ENCODE data around the gene SERPINH1. TPM values are rescaled to one million over a fixed set of nuclear protein-coding genes. Genes with fewer than 3 reads are reported as not detected.
"Not testable (repeated sequence)": the region's sequence is repeated elsewhere in the genome, so short reads cannot be mapped to it uniquely, and the experiment has no call there.

Gene SERPINH1
- total RNA-seq, 1 experiment from 2014 or later: 241 TPM

DNA sequence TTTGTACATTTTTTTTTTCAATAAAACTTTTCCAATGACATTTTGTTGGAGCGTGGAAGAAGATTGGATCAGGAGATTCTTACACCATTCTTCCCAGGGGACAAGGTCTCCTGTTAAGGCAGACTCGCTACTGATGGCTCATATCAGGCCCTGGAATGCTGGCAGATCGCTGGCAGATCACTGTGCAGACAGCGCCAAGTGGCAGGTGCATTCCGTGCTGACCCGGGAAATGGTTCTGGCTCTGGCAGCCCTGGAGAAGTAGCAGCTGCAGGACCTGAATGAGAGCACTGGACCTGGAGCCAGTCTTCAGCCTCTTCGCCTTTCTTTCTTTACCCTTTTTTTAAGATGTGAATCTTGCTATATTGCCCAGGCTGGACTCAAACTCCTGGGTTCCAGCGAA is 10.7 kb downstream of the SERPINH1 start:
- DNase-seq (ENCODE audit: low read depth): no peak

DNA sequence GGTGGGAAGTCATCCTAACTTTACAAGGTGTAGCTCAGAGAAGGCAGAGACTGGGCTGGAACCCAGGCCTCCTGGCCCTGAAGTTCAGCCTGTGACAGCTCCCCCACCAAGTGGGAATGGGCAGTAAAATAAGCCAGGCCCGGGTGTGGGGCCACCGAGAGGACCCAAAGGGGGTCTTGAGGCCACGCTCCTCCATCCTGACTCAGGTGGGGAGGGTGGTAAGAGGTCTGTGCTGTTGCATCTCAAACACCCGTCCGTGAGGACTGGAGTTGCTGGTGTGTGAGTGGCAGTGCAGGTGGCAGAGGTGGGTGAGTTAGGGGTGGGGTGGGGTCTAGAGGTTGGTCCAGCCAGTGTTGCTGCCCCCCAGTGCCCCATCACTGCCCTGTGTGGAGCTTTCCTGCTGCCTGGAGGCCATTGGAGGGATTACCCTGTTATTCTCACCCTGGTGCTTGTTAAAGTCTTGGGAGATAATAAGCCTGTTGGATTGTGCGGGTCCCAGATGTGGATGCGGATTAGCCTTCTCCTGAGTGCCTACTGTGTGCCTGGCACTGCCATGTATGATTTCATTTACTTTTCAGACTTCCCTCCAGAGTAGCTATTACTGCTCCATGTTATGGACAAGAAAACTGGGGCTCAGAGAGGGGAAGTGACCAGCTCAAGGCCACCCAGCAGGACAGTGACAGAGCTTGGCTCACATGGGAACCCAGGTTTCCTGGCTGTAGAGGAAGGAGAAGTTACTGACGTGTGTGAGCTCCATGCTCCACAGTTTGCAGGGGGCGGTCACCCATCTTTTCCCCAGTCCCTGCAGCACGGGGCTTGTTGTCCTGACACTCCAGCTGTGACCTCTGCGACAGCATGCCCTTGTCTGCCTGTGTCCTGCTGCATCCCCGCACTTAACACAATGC is 12.9 kb downstream of the SERPINH1 start:
- DNase-seq (ENCODE audit: low read depth): no peak

DNA sequence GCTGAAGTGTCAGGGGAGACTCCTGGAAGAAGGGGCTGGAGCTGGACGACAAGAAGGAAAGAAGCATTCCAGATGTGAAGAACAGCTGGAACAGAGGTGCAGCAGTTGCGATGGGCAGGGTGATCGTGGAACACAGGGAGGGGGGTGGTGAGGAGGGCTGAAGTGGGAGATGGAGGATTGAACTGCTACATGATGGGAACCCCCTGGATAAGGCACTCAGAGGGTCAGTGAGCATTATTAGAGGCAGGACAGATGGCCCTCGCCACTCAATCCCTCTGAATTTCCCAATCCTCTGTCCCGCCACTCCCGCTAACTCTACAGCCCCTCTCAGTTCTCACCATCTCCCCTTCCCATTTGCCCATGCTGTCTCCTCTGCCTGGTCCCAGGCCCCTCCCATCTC is 14.0 kb downstream of the SERPINH1 start:
- DNase-seq (ENCODE audit: low read depth): no peak

DNA sequence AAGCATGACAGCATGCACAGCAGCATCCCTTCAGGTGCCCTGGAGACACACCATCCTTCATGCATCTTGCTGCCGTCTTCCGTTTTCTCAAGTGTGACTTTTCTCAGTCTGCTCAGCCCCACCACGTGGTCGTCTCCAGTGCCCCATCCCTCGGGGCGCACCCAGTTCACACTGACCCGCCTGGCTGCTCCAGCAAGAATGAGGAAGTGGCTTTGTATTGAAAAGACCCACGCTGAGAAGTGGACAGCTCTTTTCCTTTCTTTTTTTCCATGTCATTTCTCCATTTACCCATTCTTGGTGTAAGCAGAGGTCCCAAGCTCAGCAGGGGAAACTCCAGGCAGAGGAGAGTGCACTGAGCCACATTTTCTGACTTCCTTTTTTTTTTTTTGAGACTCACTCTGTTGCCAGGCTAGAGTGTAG is 14.5 kb downstream of the SERPINH1 start:
- no peak for DNase-seq (ENCODE audit: low read depth)

DNA sequence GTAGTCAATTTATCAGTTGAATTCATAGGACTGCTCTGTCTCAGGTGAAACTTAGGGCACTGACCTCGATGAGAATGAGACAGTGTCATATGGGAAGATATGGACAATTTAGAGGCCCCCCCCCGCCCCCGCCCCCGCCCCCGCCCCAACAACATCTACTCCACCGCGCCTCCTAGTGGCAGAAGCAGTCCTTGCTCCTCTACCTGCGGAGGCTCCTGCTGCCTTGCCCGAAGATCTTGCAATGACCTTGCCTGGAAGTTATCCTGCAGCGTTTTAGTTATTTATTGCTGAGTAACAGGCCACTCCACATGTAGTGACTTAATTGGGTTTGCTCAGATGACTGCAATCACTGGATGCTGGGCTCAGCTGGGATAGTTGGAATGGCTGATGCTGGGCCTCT is 15.2 kb downstream of the SERPINH1 start:
- DNase-seq (ENCODE audit: low read depth): no peak

DNA sequence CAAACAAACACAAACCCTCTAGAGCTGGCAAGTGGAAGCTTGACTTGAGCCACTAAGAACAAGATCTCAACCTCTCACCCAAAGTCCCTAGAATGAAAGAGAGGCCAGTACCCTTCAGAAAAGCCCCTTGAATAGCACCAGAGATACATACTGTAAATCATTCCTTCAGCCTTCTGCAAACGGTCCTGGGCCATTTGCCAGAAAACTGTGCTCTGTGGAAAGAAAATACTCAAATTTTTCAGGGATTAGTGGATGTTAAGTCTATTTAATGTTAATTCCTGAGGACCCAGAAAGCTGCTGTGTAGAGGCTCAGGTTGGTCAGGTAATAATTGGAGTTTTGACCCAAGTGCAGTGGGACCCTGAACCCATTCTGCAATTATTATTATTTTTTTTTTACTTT is 16.9 kb downstream of the SERPINH1 start:
- DNase-seq (ENCODE audit: low read depth): no peak

DNA sequence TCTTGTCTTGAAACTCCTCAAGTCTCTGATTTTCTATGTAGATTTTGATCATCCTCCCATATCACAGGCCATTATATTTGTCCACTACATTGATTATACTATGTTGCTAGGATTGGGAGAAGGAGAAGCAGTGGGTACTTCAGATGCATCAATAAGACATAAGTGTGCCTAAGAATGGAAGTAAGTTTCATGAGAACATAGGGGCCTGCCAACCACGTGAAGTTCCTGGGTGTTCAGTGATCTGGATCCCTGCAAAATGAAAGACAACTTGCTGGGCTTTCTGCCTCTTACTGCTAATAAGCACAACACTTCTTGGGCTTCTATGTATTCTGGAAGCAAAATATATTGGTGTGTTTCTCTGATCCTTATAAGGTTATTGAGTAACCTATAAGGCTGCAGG is 17.8 kb downstream of the SERPINH1 start:
- DNase-seq (ENCODE audit: low read depth): no peak

DNA sequence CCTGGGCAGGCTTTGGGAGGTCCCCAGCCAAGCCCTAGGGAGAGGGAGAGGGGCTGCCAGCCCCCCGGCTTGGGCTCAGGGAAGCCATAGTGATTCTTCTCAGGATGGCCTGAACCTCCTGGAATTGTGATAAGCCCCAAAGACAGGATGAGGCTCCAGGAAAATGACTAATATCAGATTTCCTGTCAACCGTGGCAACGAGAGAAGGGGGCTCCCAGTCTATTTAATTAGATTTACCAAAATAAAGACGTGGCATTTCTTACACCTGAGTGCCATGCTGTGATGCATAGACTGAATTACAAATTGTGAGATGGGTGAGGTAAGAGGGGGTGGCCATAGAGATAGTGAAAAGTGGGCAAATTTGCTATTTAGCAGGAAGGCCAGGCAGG is 20.4 kb downstream of the SERPINH1 start:
- peak; percentile 55 for DNase-seq (ENCODE audit: low read depth)

DNA sequence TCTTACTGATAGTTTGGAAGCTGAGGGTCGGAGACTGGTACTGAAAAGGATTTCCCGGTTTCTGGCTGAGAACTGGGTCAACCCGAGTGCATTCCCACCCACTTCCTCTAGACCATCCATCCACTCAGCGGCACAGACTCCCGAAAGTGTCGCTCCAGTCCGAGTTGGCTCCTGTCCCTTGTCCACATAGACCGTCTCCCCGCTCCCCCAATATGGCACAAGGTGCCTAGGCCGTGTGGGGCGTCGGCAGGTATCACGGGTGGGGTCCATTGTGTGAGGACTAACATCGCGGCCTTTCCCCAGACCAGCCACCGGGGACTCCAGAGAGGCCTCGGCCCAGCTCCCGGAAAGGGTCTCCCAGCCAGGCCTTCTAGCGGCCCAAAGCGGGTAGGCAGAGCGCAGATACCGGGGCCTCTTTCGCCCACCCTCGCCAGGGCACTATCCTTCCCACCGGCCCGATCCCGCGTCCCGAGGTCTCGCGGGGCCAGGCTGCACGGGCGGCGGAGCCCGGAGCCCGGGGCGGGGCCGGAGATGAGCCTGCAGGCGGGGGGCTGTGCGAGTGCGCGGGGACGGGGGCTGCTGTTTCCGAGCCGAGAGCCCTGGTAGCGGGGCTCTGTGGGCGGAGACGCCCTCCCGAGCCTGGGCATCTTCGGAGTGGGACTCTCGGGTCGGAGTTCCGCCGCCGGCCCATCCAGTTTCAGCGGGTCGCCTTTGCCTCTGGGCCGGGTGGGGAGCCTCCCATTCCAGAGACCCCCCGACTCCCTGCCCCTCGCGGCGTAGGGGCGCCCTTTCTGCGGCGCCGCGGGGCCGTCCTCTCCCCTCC is 21.1 kb downstream of the SERPINH1 start:
- peak; percentile 64 for DNase-seq (ENCODE audit: low read depth)

DNA sequence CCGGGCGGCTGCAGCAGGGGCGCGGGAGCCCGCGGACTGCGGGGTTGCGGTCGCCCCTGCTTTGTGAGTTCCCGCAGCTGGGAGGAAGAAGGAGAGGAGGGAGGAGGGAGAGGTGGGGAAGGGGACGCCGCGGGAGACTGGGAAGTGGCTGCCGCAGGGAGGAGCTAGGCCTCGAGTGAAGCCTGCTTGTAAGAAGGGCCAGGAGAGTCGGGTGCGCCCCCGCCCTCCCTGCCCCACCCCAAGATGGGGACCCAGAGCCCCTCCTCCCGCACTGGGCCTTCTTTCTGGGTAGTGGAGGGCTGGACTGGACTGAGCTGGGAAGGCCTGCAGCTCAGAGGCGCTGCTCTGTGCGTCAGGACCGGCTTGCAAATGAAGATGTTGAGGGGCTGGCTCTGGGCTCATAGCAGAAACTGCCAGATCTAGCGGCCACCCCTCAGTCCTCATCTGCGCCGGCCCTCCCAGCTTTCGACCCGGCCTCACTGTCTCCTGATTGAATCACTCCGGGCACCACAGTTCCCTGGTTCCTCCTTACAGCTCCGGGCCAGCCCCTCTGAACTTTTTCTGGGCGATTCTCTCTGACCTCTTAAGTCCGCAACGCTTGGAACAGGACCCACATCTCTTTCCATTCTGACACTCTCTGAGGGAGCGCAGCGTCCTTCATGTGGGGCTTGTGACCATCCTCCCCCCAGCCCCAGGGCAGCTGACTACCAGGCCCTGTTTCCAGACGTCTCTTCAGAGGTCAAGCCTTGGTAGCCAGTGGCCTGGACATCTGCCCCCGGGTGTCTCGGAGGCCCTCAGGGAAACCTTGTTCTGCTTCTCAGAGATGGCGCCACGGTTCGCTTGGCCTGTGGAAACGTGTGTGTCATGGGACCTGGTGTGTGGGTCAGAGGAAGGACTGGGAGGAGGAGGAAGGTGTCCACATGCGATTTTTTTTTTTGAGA is 21.9 kb downstream of the SERPINH1 start:
- no peak for DNase-seq (ENCODE audit: low read depth)

DNA sequence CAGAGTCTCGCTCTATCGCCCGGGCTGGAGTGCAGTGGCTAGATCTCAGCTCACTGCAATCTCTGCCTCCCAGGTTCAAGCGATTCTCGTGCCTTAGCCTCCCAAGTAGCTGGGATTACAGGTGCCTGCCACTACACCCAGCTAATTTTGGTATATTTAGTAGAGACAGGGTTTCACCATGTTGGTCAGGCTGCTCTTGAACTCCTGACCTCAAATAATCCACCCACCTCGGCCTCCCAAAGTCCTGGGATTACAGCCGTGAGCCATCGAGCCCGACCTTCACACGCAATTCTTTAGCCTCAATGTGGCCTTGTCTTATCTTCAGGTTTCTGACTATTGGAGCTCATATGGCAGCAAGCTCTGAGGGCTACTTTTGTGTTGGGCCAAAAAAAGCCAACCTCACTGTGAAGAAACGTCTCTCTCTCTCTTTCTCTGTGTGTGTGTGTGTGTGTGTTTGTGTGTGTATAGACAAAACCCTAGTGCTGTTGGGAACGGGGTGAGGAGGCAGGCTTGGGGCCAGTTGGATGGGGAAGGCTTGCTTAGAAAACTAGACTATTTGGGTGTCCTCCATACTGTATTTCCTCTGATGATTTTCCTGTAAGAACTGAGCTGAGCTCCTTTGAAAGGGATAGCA is 22.7 kb downstream of the SERPINH1 start:
- not testable (repeated sequence) for DNase-seq (ENCODE audit: low read depth)

DNA sequence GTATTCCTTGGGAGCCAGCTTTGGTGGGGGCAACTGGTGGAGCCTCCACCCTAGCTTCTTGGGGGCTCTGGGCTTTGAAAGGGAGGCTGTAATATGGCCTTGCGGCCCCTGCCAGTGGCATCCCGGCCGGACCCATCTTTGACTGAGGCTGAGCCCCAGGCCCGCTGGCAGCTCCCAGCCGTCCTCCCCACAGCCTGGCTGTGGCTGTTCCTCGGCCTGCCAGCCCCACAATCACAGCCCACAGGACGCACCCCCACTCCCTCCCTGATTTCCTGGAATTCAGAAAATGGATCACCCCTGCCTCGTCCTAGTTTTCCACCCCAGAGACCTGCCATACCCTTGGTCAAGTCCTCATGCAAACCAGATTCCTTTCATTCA is 23.2 kb downstream of the SERPINH1 start:
- no peak for DNase-seq (ENCODE audit: low read depth)

DNA sequence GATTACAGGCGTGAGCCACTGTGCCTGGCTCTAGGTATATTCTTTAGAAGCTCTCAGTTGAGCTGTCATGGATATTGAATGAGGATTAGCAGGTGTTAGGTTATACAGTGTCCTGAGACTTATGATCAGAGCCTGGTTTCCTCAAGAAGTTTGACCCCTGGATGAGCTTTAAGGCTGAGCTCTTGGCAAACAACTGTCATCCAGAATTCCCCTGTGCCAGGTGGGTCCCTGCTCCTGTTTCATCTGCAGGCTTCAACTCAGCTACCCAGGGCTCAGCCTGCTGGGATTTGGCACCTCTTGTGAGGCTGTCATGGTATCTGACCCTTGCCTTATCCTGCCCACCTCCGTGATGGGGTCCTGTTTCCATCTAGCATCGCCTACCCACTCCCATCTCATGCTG is 24.3 kb downstream of the SERPINH1 start:
- no peak for DNase-seq (ENCODE audit: low read depth)

DNA sequence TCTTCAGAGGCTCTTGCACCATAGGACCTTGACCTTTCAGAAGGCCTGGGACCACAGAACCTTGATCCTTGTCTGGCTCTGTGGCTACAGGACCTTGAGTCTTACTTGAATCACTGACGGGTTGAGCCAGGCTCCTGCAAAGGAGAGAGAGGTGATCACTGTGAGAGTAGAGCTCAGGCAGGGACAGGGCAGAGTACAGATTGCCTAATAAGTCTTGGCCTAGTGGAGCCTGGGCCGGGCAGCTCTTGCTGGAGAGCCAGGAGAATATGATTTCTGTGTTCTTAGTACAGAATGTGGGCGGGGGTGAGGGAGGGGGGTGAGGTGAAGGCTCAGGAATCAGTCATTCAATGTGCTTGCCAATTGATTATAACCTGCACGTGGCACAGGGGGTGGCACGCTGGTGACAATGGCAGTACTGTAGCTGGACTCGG is 26.0 kb downstream of the SERPINH1 start:
- no peak for DNase-seq (ENCODE audit: low read depth)

DNA sequence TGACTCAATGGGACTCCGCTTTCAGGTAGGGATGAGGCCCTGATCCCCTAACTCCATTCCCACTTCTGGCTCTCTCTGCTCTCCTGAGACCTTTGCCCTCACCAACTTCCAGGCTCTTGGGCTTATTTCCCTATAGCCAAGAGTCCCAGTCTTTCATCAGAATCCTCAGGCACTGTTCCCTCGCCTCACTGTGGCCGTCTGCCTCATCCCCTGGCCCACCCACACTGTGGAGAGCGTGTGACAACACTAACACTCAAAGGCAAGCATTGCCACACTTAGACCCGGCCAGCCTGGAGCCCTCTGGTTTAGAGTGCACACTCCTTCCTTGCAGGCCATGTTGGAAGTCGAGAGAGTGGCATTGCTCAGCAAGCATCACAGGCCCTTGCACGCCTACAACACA is 27.0 kb downstream of the SERPINH1 start:
- DNase-seq (ENCODE audit: low read depth): no peak

DNA sequence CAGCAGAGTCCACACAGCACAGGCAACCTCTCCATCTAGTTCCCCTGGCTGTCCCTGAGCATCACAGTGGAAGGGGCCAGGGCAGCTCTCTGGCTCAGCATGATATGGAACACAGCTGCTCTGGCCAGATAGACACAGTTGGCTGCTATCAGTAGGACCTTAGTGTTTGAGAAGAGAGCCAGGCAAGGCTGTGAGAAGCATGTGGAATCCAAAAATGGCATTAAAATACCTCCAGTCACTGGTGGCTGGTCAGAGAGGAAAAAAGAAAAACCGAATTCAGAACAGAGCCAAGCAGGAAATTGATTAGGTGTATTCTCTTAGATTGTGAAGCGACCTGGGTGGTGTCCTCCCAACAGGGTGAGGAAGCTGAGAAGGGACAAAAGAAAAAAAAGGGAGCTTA is 27.9 kb downstream of the SERPINH1 start:
- DNase-seq (ENCODE audit: low read depth): no peak

DNA sequence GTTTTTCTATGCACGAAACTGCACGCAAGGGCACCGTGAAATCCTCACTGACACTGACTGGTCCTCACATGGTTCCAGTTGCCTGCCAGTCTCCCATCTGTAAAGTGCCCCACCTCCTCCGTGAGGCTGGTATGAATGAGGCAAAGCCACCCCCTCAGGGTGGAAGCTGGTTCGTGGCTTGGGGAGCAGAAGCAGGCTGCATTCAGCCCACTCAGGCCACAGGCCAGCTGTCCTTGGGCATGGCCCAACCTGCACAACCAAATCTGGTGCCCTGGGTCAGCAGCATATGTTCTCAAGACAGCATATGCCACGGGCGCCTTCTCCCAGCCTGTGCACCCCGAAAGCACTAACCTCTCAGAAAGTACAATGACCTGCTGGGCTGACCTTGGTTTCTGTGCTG is 29.3 kb downstream of the SERPINH1 start:
- no peak for DNase-seq (ENCODE audit: low read depth)

DNA sequence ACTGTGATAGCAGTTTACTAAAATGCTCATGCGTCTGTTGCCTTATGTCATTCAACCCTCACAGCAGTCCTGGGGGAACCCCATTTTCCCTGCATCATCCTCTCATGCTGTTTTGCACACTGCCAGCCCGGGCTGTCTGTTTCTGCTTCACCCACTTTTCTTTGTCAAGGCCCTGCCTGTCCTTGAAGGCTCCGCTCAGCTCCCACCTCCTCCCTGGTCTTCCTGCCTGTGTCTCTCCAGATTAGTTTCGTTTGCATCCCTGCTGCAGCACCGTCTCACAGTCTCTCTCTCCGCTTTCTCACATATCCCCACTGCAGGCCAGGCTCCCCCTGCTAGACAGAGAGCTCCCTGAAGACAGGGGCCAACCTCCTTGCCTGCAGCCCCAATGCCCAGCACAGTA is 29.9 kb downstream of the SERPINH1 start:
- DNase-seq (ENCODE audit: low read depth): no peak

DNA sequence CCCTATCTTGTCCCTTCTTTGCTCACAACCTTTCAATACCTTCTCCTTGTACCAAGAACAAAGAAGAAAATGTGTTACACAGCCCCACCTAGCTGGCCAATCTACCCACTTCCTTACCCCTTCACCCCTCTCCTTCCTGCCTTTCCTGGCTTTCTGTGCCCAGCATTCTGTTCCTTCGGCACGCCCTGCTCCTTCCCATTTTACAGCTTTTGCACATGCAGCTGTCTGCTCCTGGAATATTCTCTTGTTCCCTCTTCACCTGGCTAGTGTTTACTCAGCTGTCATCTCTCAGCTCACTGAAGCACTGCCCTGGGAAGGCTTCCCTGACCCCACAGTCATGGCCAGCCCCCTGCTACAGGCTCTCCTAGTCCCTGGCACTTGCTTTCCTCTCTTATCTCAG is 30.7 kb downstream of the SERPINH1 start:
- DNase-seq (ENCODE audit: low read depth): no peak

DNA sequence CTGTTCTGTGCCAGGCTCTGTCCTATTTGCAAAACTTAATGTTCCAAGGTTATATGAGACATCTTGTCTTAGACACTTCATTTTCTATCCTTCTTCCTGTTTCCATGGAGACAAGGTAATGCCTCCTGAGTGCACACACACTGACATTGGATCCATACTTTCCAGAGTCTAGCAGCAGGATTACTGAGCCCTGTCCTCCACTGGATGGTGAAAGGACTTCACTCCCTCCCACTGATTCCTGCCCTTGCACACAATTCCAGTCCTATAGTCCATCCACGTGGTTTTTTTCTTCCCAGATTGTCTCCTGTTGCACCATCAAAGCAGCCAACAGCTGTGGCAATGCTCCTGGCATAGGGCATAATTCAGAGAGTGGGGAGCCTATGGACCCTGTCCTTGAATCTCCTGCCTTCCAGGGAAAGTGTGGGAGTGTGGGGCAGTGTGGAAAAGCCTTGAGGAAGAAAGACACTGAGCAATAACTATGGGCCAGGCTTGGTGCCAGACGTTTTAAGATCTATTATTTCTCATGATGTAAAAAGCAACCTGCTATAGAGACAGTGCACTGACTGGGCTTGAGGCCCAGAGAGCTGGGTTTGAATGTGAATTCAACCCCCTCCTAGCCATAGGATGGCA is 31.3 kb downstream of the SERPINH1 start:
- no peak for DNase-seq (ENCODE audit: low read depth)
